Pons (tissue), 1 donor: ENCODE results near the gene C17orf107.
"Not testable (repeated sequence)": the region's sequence is repeated elsewhere in the genome, so short reads cannot be mapped to it uniquely, and the experiment has no call there.

Experiments used
- DNase-seq: peaks from one replicate; pipeline ENCODE4 v3.0.0-alpha.2; 2016; ENCODE audit warnings: low spot score

C17orf107 gene

GRCh38 chr17:4899341-4900230 lies at the start of gene C17orf107:
TSS of gene C17orf107 (plus strand) at chr17:4899536. CDS start at chr17:4899763, 227 bp downstream.
- DNase-seq, result no peak

DNA sequence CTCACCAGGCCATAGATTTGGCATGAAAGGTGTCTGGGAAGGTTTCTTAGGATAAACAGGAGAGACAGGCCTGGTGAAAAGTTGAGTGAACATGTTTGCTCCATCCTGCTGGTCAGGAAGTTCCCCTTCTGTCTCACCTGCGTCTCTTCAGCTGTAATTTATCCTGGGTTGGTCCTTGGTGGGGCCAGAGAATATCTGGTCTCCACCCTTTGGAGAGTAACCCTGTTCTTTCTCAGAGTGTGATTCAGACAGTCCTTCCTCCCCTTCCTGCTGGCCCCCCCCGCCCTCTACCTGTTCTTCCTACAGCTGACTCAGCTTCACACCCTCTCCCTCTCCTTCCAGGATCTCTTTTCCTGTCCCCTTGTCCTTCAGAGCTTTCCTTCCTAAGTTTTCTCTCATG lies 49.1 kb upstream of the C17orf107 start:
- DNase-seq, result no peak

- DNase-seq, result no peak
Observed at GRCh38 chr17:4851084-4851483, 48.3 kb upstream of the C17orf107 start.

DNA sequence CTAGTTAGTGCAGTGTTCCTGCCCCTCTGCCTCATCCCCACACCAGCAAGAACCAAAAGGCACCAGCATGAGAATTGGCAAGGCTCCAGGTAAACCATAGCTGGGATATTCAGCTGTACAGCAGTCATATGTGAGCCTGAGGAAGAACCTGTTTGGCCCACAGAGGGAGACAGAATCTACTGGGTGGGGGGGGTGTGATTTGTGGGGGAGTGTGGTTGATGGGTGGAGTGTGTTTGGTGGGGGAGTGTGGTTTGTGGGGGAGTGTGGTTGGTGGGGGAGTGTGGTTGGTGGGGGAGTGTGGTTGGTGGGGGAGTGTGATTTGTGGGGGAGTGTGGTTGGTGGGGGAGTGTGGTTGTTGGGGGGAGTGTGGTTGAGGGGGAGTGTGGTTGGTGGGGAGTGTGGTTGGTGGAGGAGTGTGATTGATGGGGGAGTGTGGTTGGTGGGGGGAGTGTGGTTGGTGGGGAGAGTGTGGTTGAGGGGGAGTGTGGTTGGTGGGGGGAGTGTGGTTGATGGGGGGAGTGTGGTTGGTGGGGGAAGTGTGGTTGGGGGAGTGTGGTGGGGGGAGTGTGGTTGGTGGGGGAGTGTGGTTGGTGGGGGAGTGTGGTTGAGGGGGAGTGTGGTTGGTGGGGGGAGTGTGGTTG lies 46.6 kb upstream of the C17orf107 start:
- no peak for DNase-seq

DNA sequence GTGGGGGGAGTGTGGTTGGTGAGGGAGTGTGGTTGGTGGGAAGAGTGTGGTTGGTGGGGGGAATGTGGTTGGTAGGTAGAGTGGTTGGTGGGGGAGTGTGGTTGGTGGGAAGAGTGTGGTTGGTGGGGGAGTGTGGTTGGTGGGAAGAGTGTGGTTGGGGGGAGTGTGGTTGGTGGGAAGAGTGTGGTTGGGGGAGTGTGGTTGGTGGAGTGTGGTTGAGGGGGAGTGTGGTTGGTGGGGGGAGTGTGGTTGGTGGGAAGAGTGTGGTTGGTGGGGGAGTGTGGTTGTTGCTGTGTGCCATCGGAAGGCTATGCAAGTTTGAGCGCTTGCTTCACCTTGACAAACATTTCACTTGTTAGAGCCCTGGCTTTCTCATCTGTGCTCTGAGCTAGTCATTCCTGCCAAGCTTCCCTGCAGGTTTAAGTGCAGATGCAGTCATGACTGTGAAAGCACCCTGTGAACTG lies 46.1 kb upstream of the C17orf107 start:
- no peak for DNase-seq

DNA sequence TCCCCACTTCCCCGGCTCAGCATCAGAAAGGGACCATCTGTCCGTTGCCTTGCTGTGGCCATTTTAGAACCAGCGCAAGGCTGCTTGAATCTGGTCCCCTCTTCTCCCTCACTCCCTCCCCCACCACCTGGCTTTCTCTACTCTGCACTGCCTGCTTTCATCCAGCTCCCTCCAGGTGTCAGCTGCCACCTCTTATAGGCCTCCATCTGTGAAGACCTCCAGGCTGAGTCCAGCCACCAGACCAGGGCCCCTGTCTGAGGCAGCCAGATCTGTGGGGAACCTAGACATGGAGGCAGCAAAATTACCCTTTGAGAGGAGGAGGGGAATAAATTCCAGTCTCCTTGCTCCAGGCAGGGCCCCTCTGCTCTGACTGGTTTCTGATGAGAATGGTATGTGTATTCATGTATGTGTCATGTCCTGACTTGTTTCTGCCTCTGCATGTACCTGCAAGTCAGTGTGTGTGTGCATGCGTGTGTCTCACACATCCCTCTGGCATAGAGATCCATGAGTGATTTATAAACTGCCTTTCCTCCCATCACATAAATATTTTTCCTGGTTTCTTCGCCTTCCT lies 45.1 kb upstream of the C17orf107 start:
- DNase-seq, result no peak

- no peak for DNase-seq
Observed at GRCh38 chr17:4856271-4856936, 42.9 kb upstream of the C17orf107 start.

DNA sequence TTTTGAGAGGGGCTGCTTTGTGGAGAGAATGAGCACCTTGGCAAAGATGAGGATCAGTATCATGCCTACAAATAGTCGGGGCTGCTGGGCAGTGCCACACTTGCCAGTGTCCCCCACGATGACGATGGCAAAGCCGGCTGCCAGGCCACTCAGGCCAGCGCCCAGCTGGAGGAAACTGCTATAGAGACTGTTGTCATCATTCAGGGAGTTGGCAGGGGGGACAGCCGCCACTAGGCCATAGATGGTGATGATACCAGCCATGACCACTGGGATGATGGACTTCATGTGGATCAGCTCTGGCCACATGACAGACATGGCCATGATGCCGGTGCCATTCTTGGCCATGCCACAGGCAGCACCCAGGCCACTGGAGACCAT lies 42.4 kb upstream of the C17orf107 start:
- peak; percentile 75 for DNase-seq

GRCh38 chr17:4857347-4857746 lies 42.0 kb upstream of the C17orf107 start:
- not testable (repeated sequence) for DNase-seq

- peak; percentile 97 for DNase-seq
Observed at GRCh38 chr17:4858068-4858881, 41.1 kb upstream of the C17orf107 start.

- DNase-seq, result peak; percentile 72
Observed at GRCh38 chr17:4858882-4859260, 40.5 kb upstream of the C17orf107 start.

GRCh38 chr17:4859816-4860625 lies 39.3 kb upstream of the C17orf107 start:
- DNase-seq, result peak; percentile 88

- no peak for DNase-seq
Observed at GRCh38 chr17:4860651-4861050, 38.7 kb upstream of the C17orf107 start.

DNA sequence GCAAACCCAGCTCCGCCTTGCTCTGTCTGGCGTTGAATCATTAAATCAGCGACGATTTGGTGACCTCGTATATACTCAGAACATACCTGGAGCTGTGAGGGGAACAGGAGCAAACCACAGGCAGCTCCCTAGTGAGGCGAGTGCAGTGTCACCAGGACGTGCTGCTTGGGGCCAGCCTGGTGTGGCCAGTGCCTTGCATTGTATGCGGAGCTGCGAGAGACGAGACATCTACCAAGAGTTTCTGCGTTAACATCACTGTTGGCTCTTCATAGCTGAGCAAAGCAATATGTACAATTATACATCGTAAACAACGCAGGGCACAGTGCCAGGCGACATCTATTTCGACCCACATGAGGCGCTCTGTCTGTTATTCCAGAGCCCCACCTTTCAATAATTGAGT lies 38.3 kb upstream of the C17orf107 start:
- DNase-seq, result no peak

GRCh38 chr17:4862720-4863119 lies 36.6 kb upstream of the C17orf107 start:
- no peak for DNase-seq

GRCh38 chr17:4863321-4863720 lies 36.0 kb upstream of the C17orf107 start:
- DNase-seq, result no peak

- DNase-seq, result not testable (repeated sequence)
Observed at GRCh38 chr17:4867535-4867934, 31.8 kb upstream of the C17orf107 start.

DNA sequence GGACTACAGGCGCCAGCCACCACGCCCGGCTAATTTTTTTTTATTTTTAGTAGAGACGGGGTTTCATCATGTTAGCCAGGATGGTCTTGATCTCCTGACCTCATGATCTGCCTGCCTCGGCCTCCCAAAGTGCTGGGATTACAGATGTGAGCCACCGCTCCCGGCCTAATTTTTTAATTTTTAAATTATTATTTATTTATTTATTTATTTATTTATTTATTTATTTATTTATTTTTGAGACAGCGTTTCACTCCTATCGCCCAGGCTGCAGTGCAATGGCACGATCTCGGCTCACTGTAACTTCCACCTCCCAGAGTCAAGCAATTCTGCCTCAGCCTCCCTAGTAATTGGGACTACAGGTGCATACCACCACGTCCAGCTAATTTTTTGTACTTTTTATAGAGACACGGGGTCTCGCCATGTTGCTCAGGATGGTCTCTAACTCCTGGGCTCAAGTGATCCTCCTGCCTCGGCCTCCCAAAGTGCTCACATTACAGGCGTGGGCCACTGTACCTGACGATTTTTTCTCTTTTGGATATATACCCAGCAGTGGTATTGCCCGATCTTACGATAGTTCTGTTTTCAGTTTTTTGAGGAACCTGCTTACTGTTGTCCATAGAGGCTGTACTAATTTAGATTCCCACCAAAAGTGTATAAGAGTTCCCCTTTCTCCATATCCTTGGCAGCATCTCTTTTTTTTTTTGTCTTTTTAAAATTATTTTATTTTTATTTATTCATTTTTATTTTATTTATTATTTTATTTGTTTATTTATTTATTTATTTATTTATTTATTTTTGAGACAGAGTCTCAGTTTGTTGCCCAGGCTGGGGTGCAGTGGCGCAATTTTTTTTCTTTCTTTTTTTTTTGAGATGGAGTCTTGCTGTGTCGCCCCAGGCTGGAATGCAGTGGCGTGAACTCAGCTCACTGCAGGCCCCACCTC lies 30.0 kb upstream of the C17orf107 start:
- not testable (repeated sequence) for DNase-seq

DNA sequence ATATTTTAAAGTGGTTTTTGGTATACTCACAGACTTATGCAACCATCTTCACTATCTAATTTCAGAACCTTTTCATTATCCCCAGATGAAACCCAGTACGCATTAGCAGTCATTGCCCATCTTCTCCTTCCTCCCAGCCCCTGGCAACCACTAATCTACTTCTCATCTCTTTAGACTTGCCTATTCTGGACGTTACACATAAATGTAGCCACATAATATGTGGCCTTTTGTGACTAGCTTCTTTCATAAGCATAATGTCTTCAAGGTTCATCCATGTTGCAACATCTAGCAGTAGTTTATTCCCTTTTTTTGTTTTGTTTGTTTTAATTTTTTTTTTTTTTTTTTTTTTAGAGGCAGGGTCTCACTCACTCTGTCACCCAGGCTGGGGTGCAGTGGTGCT lies 28.5 kb upstream of the C17orf107 start:
- no peak for DNase-seq
